HG03521 (cell line): ENCODE results near the gene DZIP3.
A peak's percentile ranks its signal among the peaks of the same experiment; 100 is the strongest.

Source experiments
- ATAC-seq: cut with Tn5 transposase; IDR thresholded peaks from one replicate; pipeline ENCODE4 v1.9.1; 2021; ENCODE audit warnings: mild to moderate bottlenecking, moderate library complexity; ENCODE audit not compliant: unreplicated experiment

DZIP3 gene

GRCh38 chr3:108589081-108589997, at the start of gene DZIP3, which contains the start of gene CIP2A:
DZIP3 (plus strand) TSS chr3:108589722; CDS start chr3:108605407, 15,685 bp downstream.
CIP2A (minus strand) TSS chr3:108589438; CDS start chr3:108589375, 63 bp downstream.
- peak; percentile 93 for ATAC-seq

DNA sequence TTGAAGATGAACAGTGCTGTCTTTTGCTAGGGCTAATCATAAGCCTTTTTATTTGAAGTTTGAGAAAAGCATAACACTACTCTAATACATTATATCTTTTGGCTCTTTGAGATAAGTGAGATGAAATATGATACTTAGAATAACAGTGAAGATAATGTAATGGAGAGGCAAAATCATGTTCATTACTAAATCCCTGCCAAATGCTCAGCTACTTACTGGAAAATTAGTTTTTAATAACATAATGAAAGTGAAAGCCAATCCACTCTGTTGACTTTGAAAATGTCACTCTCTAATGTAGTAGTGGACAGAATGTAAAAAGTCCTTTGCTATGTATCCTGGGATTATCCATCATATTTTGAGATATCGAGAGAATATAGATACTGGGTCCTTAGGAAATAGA, 43.3 kb upstream of the DZIP3 start:
- no peak for ATAC-seq

DNA sequence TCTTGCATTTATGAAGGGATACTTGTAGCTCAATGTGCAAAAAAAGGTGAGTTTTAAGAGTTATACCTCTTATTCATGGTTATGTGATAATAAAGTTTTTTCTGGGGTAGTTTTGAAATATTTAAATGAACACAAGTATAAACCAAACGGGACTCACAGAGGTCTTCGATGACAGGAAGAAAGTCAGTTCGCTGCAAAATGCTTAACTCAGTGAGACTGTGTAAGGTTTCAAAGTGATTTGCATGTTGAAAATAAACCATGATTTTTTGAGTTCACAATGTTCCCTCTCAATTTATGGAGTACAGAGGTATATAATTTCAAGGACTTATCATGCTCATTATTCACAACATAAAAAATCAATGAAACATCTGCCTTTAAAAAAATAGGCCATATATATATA, 42.8 kb upstream of the DZIP3 start:
- ATAC-seq, result no peak

GRCh38 chr3:108548304-108548703, 41.2 kb upstream of the DZIP3 start:
- no peak for ATAC-seq

GRCh38 chr3:108548886-108549285, 40.6 kb upstream of the DZIP3 start:
- no peak for ATAC-seq

GRCh38 chr3:108552267-108553159, 37.0 kb upstream of the DZIP3 start:
- no peak for ATAC-seq

GRCh38 chr3:108554229-108554628, 35.3 kb upstream of the DZIP3 start:
- ATAC-seq, result no peak

- ATAC-seq, result no peak
Measured at GRCh38 chr3:108554913-108555571, 34.5 kb upstream of the DZIP3 start.

DNA sequence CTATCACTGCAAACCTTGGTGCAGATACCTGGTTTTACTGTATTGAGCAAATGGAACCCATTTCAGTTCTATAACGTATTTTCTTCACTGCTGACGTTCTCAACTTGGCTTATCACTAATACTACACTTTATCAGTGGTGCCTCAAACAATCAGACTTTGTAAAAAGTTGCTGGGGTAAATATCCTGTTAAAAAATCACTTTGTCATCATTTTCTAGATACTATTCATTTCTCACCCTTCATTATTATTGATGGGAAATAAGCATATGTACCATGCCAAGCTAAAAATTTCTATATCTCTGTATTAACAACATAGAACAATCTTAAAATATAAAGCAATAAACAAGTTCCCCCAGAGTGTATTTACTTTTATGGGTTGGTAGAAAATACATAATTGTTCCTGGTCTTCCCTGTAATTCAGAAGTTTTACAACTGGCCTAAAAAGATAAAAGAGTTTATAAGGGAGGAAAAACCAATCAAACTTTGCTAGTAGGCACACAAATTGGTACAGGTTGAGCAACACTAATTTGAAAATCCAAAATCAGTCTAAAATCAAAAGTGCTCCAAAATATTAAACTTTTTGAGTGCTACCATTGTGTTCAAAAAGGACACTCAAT, 33.4 kb upstream of the DZIP3 start:
- ATAC-seq, result no peak

GRCh38 chr3:108562565-108562964, 27.0 kb upstream of the DZIP3 start:
- no peak for ATAC-seq

DNA sequence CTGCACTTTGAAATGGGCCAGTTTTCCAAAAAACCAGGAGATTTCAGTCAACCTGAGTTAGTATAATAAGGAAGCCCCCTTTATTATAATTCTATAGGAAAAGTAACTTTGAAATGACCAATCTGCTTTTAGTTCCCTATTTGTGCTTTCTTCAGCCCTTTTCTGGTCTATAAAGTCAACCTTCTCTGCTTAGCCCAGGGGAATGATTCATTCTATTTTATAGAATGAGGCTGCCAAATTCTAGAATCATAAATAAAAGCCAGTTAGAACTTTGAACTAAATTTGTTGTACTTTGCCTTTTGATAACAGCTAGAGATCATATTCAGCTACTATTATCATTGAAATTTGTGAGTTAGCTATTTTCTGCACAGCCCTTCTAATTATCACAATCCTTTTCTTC, 25.0 kb upstream of the DZIP3 start:
- ATAC-seq, result no peak

- no peak for ATAC-seq
Measured at GRCh38 chr3:108565506-108565905, 24.0 kb upstream of the DZIP3 start.

GRCh38 chr3:108566599-108566998, 22.9 kb upstream of the DZIP3 start:
- no peak for ATAC-seq

GRCh38 chr3:108569336-108569735, 20.2 kb upstream of the DZIP3 start:
- no peak for ATAC-seq

DNA sequence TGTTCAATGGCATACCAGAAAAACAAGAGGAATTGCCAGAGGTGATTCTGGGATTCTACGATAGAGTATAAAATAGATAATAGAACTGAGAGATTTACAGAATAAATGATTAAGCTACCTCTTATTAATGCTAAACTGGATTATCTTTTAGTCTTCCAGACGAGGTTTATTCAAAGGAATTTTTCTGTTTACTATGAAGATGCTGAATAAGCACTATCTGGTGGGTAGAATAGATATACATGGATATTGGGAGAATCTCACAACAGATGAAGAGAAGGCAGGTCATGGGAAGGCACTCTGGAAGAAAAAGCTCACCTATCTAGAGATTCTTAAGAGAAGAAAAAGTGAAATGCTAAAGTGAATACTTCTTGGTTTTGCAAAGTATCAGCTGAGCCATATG, 11.5 kb upstream of the DZIP3 start:
- no peak for ATAC-seq

DNA sequence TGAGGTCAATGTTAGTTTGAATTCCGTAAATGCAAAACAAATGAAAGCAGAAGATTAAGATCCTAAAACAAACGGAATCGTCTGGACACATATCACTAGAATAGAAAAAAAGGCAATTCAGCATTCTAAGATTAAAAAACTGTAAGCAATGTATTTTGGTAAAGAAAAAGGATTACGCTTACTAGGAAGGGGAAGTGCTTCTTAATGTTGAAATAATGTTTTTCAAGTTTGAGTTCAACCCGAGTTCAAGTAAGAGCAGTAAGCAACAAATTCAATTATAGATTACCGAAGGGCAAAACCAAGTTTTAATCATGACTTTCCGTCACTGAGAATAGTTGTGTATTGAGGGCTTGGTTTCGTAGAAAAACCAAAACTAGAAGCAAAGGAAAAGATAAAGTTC, 921 bp upstream of the DZIP3 start:
- ATAC-seq, result no peak

- no peak for ATAC-seq
Measured at GRCh38 chr3:108589998-108590323, 439 bp downstream of the DZIP3 start.

GRCh38 chr3:108590460-108590859, 938 bp downstream of the DZIP3 start:
- no peak for ATAC-seq

DNA sequence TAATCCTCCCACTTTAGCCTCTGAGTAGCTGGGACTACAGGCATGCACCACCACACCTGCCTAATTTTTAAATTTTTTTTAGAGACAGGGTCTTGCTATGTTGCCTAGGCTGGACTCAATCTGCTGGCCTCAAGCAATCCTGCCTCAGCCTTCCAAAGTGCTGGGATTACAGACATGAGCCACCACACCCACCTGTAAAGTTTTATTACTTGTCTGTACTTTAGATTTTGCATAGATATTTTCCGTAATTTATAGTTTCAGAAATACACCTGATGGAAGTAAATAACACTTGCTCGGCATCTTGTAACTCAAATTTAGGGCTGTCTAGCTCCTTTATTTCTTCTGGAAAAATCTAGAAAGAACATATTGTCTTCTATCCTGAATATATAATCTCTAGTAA, 5.8 kb downstream of the DZIP3 start:
- no peak for ATAC-seq

DNA sequence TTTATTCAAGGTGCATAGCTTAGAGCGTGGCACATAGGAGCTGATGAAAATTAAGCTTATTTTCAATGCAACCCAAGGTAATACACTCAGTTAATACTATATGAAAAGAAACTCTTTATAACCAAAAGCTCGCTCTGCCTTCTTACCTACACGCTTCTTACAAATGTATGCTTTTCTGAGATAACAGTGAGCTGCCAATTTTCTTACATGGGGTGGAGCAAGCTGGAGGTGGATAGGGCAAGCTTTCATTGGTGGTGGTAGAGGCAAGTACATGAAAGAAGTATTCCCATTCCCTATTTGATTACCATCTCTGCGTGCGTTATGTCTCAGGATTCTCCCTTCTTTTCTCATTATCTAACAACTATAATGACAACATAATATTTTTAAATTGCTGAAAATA, 8.9 kb downstream of the DZIP3 start:
- ATAC-seq, result no peak
